ENCODE measurements around the gene AKAP6.

GRCh38 chr14:32623300-32624093, 294.4 kb downstream of the AKAP6 start:
- TF ChIP-seq CTCF (IDR thresholded peaks at IDR 0.05; ENCODE audit: low read depth, low read length, poor library complexity, severe bottlenecking): no peak
- no peak for TF ChIP-seq EZH2phosphoT487 (IDR thresholded peaks at IDR 0.05; ENCODE audit: borderline replicate concordance, low read length)
